NCI-H1436 (cell line): ENCODE data around the gene FYCO1.

Source experiments
- DNase-seq: peaks from one replicate; lab custom pipeline; 2025; lab: John Stamatoyannopoulos, UW

The FYCO1 gene

GRCh38 chr3:45915518-45916231 lies 79.9 kb downstream of the FYCO1 start:
- DNase-seq = no peak

GRCh38 chr3:45915059-45915439 lies 80.6 kb downstream of the FYCO1 start:
- no peak for DNase-seq

- no peak for DNase-seq
Observed at GRCh38 chr3:45914362-45915058, 81.1 kb downstream of the FYCO1 start.

- no peak for DNase-seq
Observed at GRCh38 chr3:45912435-45912834, 83.2 kb downstream of the FYCO1 start.

- no peak for DNase-seq
Observed at GRCh38 chr3:45911511-45912226, 84.0 kb downstream of the FYCO1 start.

- no peak for DNase-seq
Observed at GRCh38 chr3:45910892-45911291, 84.7 kb downstream of the FYCO1 start.

GRCh38 chr3:45909542-45909941 lies 86.1 kb downstream of the FYCO1 start:
- DNase-seq = no peak

GRCh38 chr3:45908761-45909160 lies 86.9 kb downstream of the FYCO1 start:
- no peak for DNase-seq

- no peak for DNase-seq
Observed at GRCh38 chr3:45907769-45908705, 87.6 kb downstream of the FYCO1 start.

GRCh38 chr3:45906681-45907407 lies 88.8 kb downstream of the FYCO1 start:
- no peak for DNase-seq

- no peak for DNase-seq
Observed at GRCh38 chr3:45905755-45906154, 89.9 kb downstream of the FYCO1 start.

GRCh38 chr3:45904931-45905330 lies 90.7 kb downstream of the FYCO1 start:
- no peak for DNase-seq

GRCh38 chr3:45896956-45897355 lies 98.7 kb downstream of the FYCO1 start:
- no peak for DNase-seq

GRCh38 chr3:45895686-45896468 lies 99.7 kb downstream of the FYCO1 start:
- DNase-seq = no peak

GRCh38 chr3:45894015-45894414 lies 101.6 kb downstream of the FYCO1 start:
- DNase-seq = no peak

- no peak for DNase-seq
Observed at GRCh38 chr3:45892161-45892560, 103.5 kb downstream of the FYCO1 start.

- peak; percentile 5 for DNase-seq
Observed at GRCh38 chr3:45890405-45890804, 105.2 kb downstream of the FYCO1 start.

- no peak for DNase-seq
Observed at GRCh38 chr3:45889337-45889736, 106.3 kb downstream of the FYCO1 start.

- no peak for DNase-seq
Observed at GRCh38 chr3:45887759-45888511, 107.7 kb downstream of the FYCO1 start.

- no peak for DNase-seq
Observed at GRCh38 chr3:45887285-45887684, 108.3 kb downstream of the FYCO1 start.
